ENCODE data around the gene KCNN1. TPM values are rescaled to one million over a fixed set of nuclear protein-coding genes. Genes with fewer than 3 reads are reported as not detected.

KCNN1 gene
- total and polyA plus RNA-seq, 2 of the 13 experiments (the other 11 are each of a cell fraction or from before 2014, with no cell fraction given), result 0.04 TPM; not detected in 1

DNA sequence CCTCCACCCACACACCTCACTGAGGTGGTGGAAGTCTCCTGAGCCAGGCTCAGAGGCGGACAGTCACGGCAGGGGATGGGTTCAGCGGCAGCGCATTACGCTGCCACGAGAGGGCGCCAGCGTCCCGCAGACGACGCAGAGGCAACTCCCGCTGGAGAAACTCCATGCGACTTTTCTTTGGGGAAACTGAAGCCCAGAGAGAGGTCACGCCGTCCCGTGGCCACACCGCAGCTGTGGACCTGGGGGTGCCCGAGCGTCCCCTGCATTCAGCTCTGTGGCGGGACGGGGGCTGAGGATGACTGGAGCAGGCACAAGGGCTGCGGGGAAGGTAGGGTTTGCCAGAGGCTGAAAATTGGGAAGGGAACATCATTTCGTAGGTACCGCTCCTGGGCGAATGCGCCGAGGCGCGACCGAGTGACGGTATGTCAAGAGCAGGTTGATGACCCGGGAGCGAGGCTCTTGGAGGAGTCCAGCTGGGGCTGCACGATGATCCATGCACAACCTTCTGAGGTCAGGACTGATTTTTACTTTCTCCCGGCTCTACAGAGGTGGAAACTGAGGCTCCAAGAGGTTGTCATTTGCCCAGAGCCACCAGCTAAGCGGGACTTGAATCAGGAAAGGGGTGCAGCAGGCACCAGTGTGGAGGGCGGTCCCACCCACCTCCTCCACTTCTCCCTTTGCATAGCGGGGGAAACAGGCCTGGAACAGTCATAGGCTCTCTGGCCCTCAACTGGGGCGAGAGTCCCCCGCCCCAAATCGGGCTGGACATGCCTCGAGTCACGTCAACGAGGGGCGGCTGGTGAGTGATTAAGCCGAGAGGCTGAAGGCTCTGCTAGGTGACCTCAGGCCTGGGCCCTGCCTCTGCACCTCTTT is 40.4 kb downstream of the KCNN1 start (continued):
- TF ChIP-seq ZNF572 (CRISPR knock-in tag; IDR thresholded peaks at IDR 0.05) (0 out of 2 replicates have a peak, but pooled peaks have one; percentile 31), ZBTB26 (CRISPR knock-in tag; IDR thresholded peaks at IDR 0.05; ENCODE audit: borderline replicate concordance) (0 out of 2 replicates have a peak, but pooled peaks have one; percentile 48), AKAP8 (CRISPR knock-in tag; IDR thresholded peaks at IDR 0.05) (0 out of 2 replicates have a peak, but pooled peaks have one; percentile 63), AGO2 (optimal IDR thresholded peaks at IDR 0.05; ENCODE audit: low read depth, low read length) (peak; percentile 47), TCF12 (IDR thresholded peaks at IDR 0.05) (no peak), TCF12 (CRISPR knock-in tag; IDR thresholded peaks at IDR 0.05) (no peak), CSRNP2 (CRISPR knock-in tag; conservative IDR thresholded peaks at IDR 0.05; ENCODE audit: low read depth) (no peak), ZNF776 (CRISPR knock-in tag; IDR thresholded peaks at IDR 0.05) (no peak), ESRRA (CRISPR knock-in tag; IDR thresholded peaks at IDR 0.05; ENCODE audit: low read depth) (no peak), ZNF510 (CRISPR knock-in tag; IDR thresholded peaks at IDR 0.05; ENCODE audit: low read depth) (no peak), SMAD1 (CRISPR knock-in tag; IDR thresholded peaks at IDR 0.05; ENCODE audit: borderline replicate concordance, low read depth) (0 out of 2 replicates have a peak, but pooled peaks have one; percentile 41), ATF6 (CRISPR knock-in tag; conservative IDR thresholded peaks at IDR 0.05) (no peak), RAD21 (CRISPR knock-in tag; IDR thresholded peaks at IDR 0.05) (peak; percentile 99), ZNF883 (CRISPR knock-in tag; IDR thresholded peaks at IDR 0.05; ENCODE audit: not compliant biosample characterization) (peak; percentile 46)
- TF ChIP-seq, protein P1, sequence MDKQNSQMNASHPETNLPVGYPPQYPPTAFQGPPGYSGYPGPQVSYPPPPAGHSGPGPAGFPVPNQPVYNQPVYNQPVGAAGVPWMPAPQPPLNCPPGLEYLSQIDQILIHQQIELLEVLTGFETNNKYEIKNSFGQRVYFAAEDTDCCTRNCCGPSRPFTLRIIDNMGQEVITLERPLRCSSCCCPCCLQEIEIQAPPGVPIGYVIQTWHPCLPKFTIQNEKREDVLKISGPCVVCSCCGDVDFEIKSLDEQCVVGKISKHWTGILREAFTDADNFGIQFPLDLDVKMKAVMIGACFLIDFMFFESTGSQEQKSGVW (CRISPR knock-in tag; IDR thresholded peaks at IDR 0.05; ENCODE audit: borderline replicate concordance), result no peak
- TF ChIP-seq, protein P2, sequence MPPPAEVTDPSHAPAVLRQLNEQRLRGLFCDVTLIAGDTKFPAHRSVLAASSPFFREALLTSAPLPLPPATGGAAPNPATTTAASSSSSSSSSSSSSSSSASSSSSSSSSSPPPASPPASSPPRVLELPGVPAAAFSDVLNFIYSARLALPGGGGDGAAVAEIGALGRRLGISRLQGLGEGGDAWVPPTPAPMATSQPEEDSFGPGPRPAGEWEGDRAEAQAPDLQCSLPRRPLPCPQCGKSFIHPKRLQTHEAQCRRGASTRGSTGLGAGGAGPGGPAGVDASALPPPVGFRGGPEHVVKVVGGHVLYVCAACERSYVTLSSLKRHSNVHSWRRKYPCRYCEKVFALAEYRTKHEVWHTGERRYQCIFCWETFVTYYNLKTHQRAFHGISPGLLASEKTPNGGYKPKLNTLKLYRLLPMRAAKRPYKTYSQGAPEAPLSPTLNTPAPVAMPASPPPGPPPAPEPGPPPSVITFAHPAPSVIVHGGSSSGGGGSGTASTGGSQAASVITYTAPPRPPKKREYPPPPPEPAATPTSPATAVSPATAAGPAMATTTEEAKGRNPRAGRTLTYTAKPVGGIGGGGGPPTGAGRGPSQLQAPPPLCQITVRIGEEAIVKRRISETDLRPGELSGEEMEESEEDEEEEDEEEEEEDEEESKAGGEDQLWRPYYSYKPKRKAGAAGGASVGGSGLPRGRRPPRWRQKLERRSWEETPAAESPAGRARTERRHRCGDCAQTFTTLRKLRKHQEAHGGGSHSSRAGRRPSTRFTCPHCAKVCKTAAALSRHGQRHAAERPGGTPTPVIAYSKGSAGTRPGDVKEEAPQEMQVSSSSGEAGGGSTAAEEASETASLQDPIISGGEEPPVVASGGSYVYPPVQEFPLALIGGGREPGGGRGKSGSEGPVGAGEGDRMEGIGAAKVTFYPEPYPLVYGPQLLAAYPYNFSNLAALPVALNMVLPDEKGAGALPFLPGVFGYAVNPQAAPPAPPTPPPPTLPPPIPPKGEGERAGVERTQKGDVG (CRISPR knock-in tag; IDR thresholded peaks at IDR 0.05; ENCODE audit: borderline replicate concordance), result 0 out of 2 replicates have a peak, but pooled peaks have one; percentile 53
